ENCODE measurements around the gene KRT33A. TPM values are rescaled to one million over a fixed set of nuclear protein-coding genes. Genes with fewer than 3 reads are reported as not detected.

The KRT33A gene
- polyA plus RNA-seq, 3 donors = not detected

- Histone ChIP-seq H3K36me3 (replicated peaks in 1 of 2; ENCODE audit: control insufficient read depth in 1 of 2, insufficient read depth in 2 of 2, low read length in 2 of 2) (no peaks in the 10 kb centered on the region), H4K20me1 (ENCODE audit: insufficient read depth, low read length) (no peaks in the 10 kb centered on the region), H3K27ac (ENCODE audit: low read depth in 1 of 2, low read length in 2 of 2) (peak overlapping the region; percentile 6 to 60), H3K27me3 (ENCODE audit: control insufficient read depth in 2 of 2, insufficient read depth in 2 of 2, low read length in 2 of 2) (no peaks in the 10 kb centered on the region), H3K9ac (ENCODE audit: insufficient read depth, low read length, poor library complexity, severe bottlenecking) (peak overlapping the region; percentile 53), H3K4me3 (replicated peaks in 1 of 3; ENCODE audit: low read depth in 2 of 3, low read length in 3 of 3) (peak overlapping the region; percentile 4 to 69 (median 17)), H3K79me2 (ENCODE audit: insufficient read depth, low read length) (no peaks in the 10 kb centered on the region), H2AFZ (ENCODE audit: insufficient read depth, low read depth, low read length, poor library complexity, severe bottlenecking) (peak overlapping the region; percentile 93), H3K4me1 (ENCODE audit: control insufficient read depth in 1 of 2, insufficient read depth in 2 of 2, low read length in 2 of 2) (peaks cover 22 to 25% of the 10 kb centered on the region in 2 donors), H3K9me3 (replicated peaks in 1 of 2; ENCODE audit: control insufficient read depth in 1 of 2, insufficient read depth in 1 of 2, low read length in 2 of 2) (peaks cover 0 to 10% of the 10 kb centered on the region in 2 donors), H3K4me2 (replicated peaks; ENCODE audit: extremely low read depth, low read length, poor library complexity, severe bottlenecking) (peak overlapping the region; percentile 79)
- Mint-ChIP-seq H3K27me3 (ENCODE audit: low read depth in 3 of 3) (peaks cover 3 to 6% (median 4%) of the 10 kb centered on the region in 3 donors), H3K4me3 (peak overlapping the region; percentile 71 to 94), H3K9me3 (peaks cover 10 to 22% (median 17%) of the 10 kb centered on the region in 7 donors), H3K36me3 (peaks cover 2 to 5% of the 10 kb centered on the region in 2 donors), H3K27ac (peak overlapping the region in 6 of 7 donors; percentile 46 to 81 (median 60)), H3K4me1 (peaks cover 26% of the 10 kb centered on the region)
- intact Hi-C loops (cut with micrococcal nuclease) = no loop called here
- WGBS (ENCODE audit: insufficient coverage) = 1% methylated on average over 10 of the region's 10 CpGs
- no peak for TF ChIP-seq CTCF (IDR thresholded peaks at IDR 0.05)
- peak; percentile 19 to 33 (median 30) for DNase-seq
Measured at GRCh38 chr17:41308251-41308917, 42.2 kb downstream of the KRT33A start.

DNA sequence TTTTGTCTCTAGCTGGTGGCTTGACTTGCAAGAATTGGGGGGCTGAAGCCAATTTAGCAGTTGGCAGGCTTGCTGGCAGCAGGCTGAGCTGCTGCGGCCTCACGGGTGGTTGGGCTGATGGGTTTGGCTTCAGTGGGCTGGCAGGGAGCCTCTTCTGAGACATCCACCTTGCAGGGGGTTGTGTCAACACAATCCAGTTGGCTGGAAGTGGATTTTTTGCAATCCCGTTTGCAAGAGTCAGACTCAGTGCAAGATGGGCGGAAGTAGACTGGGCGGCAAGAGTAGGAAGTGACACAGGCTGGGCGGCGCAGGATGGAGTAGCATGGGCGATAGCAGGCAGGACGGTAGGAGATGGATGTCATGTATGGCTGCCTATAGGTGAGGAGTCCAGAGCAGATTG lies 43.0 kb downstream of the KRT33A start:
- peak overlapping the region; percentile 4 to 69 (median 17) for H3K4me3 ChIP-seq (replicated peaks in 1 of 3; ENCODE audit: low read depth in 2 of 3, low read length in 3 of 3)
- 18% methylated on average over 9 of the region's 9 CpGs for WGBS (ENCODE audit: insufficient coverage)
- intact Hi-C loops (cut with micrococcal nuclease) = no loop called here

More for the DNA sequence above, 43.0 kb downstream of the KRT33A start:
- Mint-ChIP-seq H3K27ac (peak overlapping the region in 4 of 7 donors; percentile 14 to 81 (median 48)), H3K36me3 (peaks cover 2 to 5% of the 10 kb centered on the region in 2 donors), H3K9me3 (peaks cover 10 to 22% (median 17%) of the 10 kb centered on the region in 7 donors), H3K27me3 (ENCODE audit: low read depth in 3 of 3) (peaks cover 3 to 5% (median 4%) of the 10 kb centered on the region in 3 donors), H3K4me3 (peak overlapping the region; percentile 71 to 94), H3K4me1 (peaks cover 32% of the 10 kb centered on the region)
- Histone ChIP-seq H3K9ac (ENCODE audit: insufficient read depth, low read length, poor library complexity, severe bottlenecking) (peak overlapping the region; percentile 53), H4K20me1 (ENCODE audit: insufficient read depth, low read length) (no peaks in the 10 kb centered on the region), H3K27me3 (ENCODE audit: control insufficient read depth in 2 of 2, insufficient read depth in 2 of 2, low read length in 2 of 2) (no peaks in the 10 kb centered on the region), H3K79me2 (ENCODE audit: insufficient read depth, low read length) (no peaks in the 10 kb centered on the region), H3K9me3 (replicated peaks in 1 of 2; ENCODE audit: control insufficient read depth in 1 of 2, insufficient read depth in 1 of 2, low read length in 2 of 2) (peaks cover 0 to 9% of the 10 kb centered on the region in 2 donors), H3K36me3 (replicated peaks in 1 of 2; ENCODE audit: control insufficient read depth in 1 of 2, insufficient read depth in 2 of 2, low read length in 2 of 2) (no peaks in the 10 kb centered on the region), H3K27ac (ENCODE audit: low read depth in 1 of 2, low read length in 2 of 2) (no peak overlapping the region), H2AFZ (ENCODE audit: insufficient read depth, low read depth, low read length, poor library complexity, severe bottlenecking) (peak overlapping the region; percentile 93), H3K4me2 (replicated peaks; ENCODE audit: extremely low read depth, low read length, poor library complexity, severe bottlenecking) (peak overlapping the region; percentile 79), H3K4me1 (ENCODE audit: control insufficient read depth in 1 of 2, insufficient read depth in 2 of 2, low read length in 2 of 2) (peaks cover 29 to 33% of the 10 kb centered on the region in 2 donors)
- peak; percentile 34 to 46 (median 36) for DNase-seq
- no peak for TF ChIP-seq CTCF (IDR thresholded peaks at IDR 0.05)
